Activated naive CD4-positive, alpha-beta T cell treated with anti-CD3 and anti-CD28 coated beads, Interleukin-2, amount 10 ng/mL, durations not matched to agents 7 days and 5 days (primary cell): Measurements from ENCODE around the gene OTULIN.

Experiments
- CTCF ChIA-PET: fragments of 350-600 bp; sonication (Branson Sonifier 250); formaldehyde crosslinking; loops from one replicate; lab custom pipeline; 2021; ENCODE audit warnings: antibody characterized with exemption; lab: Charles Lee
- DNase-seq: peaks from one replicate; pipeline ENCODE4 v3.0.0-alpha.2; 2020
- H3K27ac Mint-ChIP-seq: one replicate; pipeline ENCODE4 v1.8.0; 2021; ENCODE audit warnings: mild to moderate bottlenecking, moderate library complexity, mixed read lengths
- H3K27me3 Mint-ChIP-seq: one replicate; pipeline ENCODE4 v1.8.0; 2021; ENCODE audit warnings: mild to moderate bottlenecking, mixed read lengths
- H3K36me3 Mint-ChIP-seq: one replicate; pipeline ENCODE4 v1.8.0; 2021; ENCODE audit warnings: mixed read lengths
- H3K4me1 Mint-ChIP-seq: one replicate; pipeline ENCODE4 v1.8.0; 2021; ENCODE audit warnings: mixed read lengths
- H3K4me3 Mint-ChIP-seq: one replicate; pipeline ENCODE4 v1.8.0; 2021; ENCODE audit warnings: mild to moderate bottlenecking, moderate library complexity, mixed read lengths
- H3K9me3 Mint-ChIP-seq: one replicate; pipeline ENCODE4 v1.8.0; 2021; ENCODE audit warnings: mixed read lengths

The OTULIN gene

DNA sequence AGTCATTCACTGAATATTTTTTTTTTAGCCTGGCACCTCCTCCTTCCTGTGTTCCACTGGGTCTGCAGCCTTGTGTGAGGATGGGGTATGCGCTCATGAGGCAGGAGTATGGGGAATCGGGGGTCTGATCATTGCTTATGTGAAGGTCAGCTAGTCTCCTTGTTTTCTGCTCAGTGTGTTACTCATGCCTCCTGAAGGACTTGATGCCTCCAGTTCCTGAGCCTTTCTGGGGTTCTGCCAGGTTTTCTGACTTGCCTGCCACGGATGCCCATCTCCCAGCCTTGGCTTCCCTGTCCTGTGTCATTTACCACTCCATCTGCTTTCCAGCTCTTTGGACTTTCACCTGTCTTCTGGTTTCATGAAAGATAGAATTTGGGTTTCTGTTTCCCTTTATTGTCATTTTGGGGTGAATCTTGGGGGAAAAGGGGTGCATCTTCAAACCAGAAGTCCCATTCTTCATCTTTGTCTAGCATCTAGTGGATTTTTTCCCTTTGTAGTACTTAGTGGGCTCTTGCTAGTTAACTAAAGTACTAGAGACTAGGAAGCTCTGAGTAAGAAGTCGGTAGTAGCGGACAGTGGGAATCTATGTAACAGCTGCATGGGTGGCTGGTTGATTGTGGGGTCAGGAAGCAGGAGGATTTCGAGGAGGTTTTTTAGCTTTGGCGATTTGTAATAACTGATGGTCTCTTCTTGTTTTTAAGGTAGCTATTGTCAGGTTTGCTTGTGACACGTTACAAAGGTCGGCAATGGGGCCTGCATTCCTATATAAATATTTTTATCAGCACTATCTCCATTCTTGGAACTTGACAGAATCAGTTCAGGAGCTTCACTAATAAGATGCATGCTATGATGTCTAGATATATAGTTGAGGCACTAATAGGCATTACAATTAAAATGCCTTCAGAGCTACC, 8.2 kb downstream of the OTULIN start:
- no peak overlapping the region for H3K27ac Mint-ChIP-seq
- H3K36me3 Mint-ChIP-seq: peaks cover 48% of the 10 kb centered on the region
- CTCF ChIA-PET: interaction anchor here (1.1 to 1.7 kb wide), 3 partner anchors 10 to 24 kb away, joined by 4 to 6 read pairs (median 6); no protein-coding TSS in a partner anchor
- H3K27me3 Mint-ChIP-seq: no peaks in the 10 kb centered on the region
- H3K9me3 Mint-ChIP-seq: no peaks in the 10 kb centered on the region
- DNase-seq: no peak
- H3K4me3 Mint-ChIP-seq: no peak overlapping the region
- peaks cover 77% of the 10 kb centered on the region for H3K4me1 Mint-ChIP-seq

DNA sequence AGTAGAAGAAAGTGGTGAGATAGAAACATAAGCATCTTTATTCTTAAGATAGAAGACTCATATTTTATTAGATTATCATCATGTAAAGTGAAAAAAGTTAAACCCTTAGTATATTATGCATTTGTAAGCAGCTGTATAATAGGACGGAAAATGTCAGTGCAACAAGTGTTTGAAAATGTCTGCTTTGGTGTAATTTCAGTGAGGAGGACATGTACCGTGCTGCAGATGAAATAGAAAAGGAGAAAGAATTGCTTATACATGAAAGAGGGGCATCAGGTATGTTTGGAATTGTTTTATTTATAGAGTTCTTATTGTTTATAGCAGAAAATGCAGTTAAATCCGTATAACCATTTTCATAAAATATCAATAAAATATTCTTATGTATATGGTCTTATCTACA, 8.9 kb downstream of the OTULIN start:
- Mint-ChIP-seq H3K4me1 (peaks cover 72% of the 10 kb centered on the region), H3K36me3 (peaks cover 48% of the 10 kb centered on the region), H3K4me3 (no peak overlapping the region), H3K27me3 (no peaks in the 10 kb centered on the region), H3K9me3 (no peaks in the 10 kb centered on the region), H3K27ac (no peak overlapping the region)
- DNase-seq: no peak
- CTCF ChIA-PET: interaction anchor here (1.1 to 1.7 kb wide), 2 partner anchors 12 to 24 kb away, joined by 6 read pairs; no protein-coding TSS in a partner anchor

- no peaks in the 10 kb centered on the region for H3K9me3 Mint-ChIP-seq
- H3K4me3 Mint-ChIP-seq: no peak overlapping the region
- peaks cover 52% of the 10 kb centered on the region for H3K36me3 Mint-ChIP-seq
- no peaks in the 10 kb centered on the region for H3K27me3 Mint-ChIP-seq
- peaks cover 59% of the 10 kb centered on the region for H3K4me1 Mint-ChIP-seq
- CTCF ChIA-PET: interaction anchor here (1.2 to 3.2 kb wide), 4 partner anchors 8 to 329 kb away, joined by 3 to 17 read pairs (median 4); no protein-coding TSS in a partner anchor
- no peak for DNase-seq
- H3K27ac Mint-ChIP-seq: peak overlapping the region; percentile 76
Observed at GRCh38 chr5:14674983-14675854, 10.7 kb downstream of the OTULIN start.

DNA sequence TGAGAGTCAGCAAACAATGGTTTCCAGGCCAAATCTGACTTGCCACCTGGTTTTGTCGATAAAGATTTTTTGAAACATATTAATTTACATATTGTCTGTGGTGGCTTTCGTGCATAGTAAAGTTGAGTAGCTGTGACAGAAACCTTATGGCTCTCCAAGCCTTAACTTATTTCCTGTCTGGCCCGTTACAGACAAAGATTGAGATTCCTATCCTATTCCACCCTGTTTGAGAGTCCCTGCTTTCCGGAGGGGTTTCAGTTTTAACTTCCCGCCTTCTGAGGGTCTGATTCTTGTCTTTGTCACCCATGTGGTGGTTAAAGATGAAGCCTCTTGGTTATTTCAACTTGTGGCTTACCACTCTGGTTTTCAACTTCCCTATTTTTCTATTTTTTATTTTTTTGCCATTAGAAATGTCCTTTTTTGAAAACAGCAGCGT, 11.4 kb downstream of the OTULIN start:
- CTCF ChIA-PET: interaction anchor here (1.3 to 3.2 kb wide), 2 partner anchors 9 to 328 kb away, joined by 3 to 17 read pairs; no protein-coding TSS in a partner anchor
- Mint-ChIP-seq H3K27ac (peak overlapping the region; percentile 76), H3K4me1 (peaks cover 54% of the 10 kb centered on the region), H3K27me3 (no peaks in the 10 kb centered on the region), H3K4me3 (peak overlapping the region; percentile 4), H3K9me3 (no peaks in the 10 kb centered on the region), H3K36me3 (peaks cover 55% of the 10 kb centered on the region)
- no peak for DNase-seq

GRCh38 chr5:14676320-14676719, 11.8 kb downstream of the OTULIN start:
- CTCF ChIA-PET: interaction anchor here (1.2 to 3.2 kb wide), 2 partner anchors 9 to 312 kb away, joined by 3 to 17 read pairs; no protein-coding TSS in a partner anchor
- Mint-ChIP-seq H3K4me3 (peak overlapping the region; percentile 4), H3K9me3 (no peaks in the 10 kb centered on the region), H3K4me1 (peaks cover 50% of the 10 kb centered on the region), H3K27me3 (no peaks in the 10 kb centered on the region), H3K36me3 (peaks cover 54% of the 10 kb centered on the region), H3K27ac (peak overlapping the region; percentile 76)
- DNase-seq: no peak

DNA sequence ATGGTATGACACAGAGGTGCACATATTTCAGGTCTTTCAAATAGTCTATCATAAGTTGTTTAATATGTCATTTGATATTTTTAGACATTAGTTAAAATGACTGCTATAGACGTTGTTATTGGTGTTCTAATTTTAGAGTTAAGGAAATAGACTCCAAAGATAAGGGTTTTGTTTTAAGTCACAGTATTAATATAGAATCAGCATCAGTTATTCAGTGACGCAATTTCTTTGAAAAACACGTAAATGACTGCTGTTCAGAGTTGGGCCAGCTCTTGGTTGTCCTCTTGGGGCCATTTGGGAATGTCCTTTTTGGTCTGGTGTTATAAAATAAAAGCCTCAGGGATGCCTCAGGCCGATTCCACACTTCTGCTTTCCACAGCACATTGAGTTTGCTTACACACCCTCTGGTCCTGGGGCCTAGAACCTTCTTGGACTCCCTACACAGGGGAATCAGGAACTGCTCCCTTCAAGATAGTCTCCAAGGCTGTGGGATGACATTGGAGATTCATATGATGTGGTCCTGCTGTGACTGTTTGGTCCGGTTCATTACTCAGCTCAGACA, 14.3 kb downstream of the OTULIN start:
- CTCF ChIA-PET: interaction anchor here (0.8 to 1.3 kb wide), 2 partner anchors 11 to 28 kb away, joined by 3 read pairs; no protein-coding TSS in a partner anchor
- DNase-seq: no peak
- Mint-ChIP-seq H3K27me3 (no peaks in the 10 kb centered on the region), H3K27ac (no peak overlapping the region), H3K4me1 (peaks cover 29% of the 10 kb centered on the region), H3K4me3 (no peak overlapping the region), H3K36me3 (peaks cover 59% of the 10 kb centered on the region), H3K9me3 (no peaks in the 10 kb centered on the region)

GRCh38 chr5:14679595-14679994, 15.1 kb downstream of the OTULIN start:
- Mint-ChIP-seq H3K4me1 (peaks cover 23% of the 10 kb centered on the region), H3K4me3 (no peak overlapping the region), H3K27ac (no peak overlapping the region), H3K27me3 (no peaks in the 10 kb centered on the region), H3K36me3 (peaks cover 57% of the 10 kb centered on the region), H3K9me3 (no peaks in the 10 kb centered on the region)
- no peak for DNase-seq
- CTCF ChIA-PET: interaction anchor here (1.3 kb wide), 1 partner anchor 11 kb away, joined by 3 read pairs; no protein-coding TSS in a partner anchor

DNA sequence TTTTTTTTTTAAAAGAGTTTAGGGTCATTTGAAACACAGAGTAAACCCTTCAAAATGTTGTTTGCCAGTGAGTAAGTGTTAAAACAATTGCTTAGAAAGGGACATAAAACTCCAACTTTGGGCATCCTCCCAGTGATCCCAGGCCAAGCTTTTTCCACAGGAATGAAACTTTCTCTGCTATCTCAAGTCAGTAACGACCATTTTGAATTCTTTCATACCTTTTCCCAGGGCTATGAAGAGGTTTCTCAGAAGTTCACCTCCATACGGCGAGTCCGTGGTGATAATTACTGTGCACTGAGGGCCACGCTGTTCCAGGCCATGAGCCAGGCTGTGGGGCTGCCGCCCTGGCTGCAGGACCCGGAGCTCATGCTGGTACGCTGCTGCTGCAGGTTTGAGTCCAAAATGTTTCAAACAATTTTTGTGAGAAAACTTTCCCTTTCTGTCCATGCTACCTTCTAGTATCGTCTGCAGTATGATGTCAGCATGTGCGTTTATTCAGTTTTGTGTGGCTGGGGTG, 16.8 kb downstream of the OTULIN start:
- Mint-ChIP-seq H3K4me3 (no peak overlapping the region), H3K27ac (no peak overlapping the region), H3K27me3 (no peaks in the 10 kb centered on the region), H3K36me3 (peaks cover 51% of the 10 kb centered on the region), H3K9me3 (no peaks in the 10 kb centered on the region), H3K4me1 (peaks cover 16% of the 10 kb centered on the region)
- no peak for DNase-seq
- CTCF ChIA-PET: no interaction called here

DNA sequence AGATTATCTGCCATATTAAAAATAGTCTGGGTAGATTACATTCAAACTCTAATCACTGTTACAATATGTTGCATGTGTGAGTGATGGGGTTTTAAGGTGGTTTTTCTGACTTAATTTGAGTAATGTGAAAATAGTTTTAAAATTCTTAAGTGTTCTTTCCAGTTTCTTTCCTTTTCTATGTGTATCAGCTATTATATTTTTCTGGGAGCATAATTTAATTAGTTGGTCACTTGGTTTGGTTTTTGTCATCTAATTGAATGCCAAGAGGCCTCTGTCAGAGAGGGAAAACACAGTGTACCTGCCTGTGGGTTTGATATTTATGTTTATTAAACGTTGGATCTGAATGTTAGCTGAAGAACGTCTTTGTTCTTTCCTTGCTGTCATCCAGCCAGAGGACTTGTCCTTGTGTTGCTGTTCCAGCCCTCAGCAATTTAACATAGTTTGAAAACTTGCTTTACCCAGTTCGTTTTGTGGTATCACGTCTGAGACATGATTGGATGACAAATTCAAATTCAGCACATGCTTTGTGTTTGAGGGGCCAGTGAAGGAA, 19.5 kb downstream of the OTULIN start:
- Mint-ChIP-seq H3K4me3 (no peak overlapping the region), H3K27me3 (no peaks in the 10 kb centered on the region), H3K36me3 (peaks cover 60% of the 10 kb centered on the region), H3K27ac (no peak overlapping the region), H3K4me1 (peaks cover 13% of the 10 kb centered on the region), H3K9me3 (no peaks in the 10 kb centered on the region)
- CTCF ChIA-PET: interaction anchor here (1.0 to 4.6 kb wide), 12 partner anchors 8 to 333 kb away, joined by 3 to 31 read pairs (median 4); no protein-coding TSS in a partner anchor
- no peak for DNase-seq

- peak overlapping the region; percentile 40 for H3K27ac Mint-ChIP-seq
- CTCF ChIA-PET: interaction anchor here (1.3 to 4.6 kb wide), 14 partner anchors 9 to 333 kb away, joined by 3 to 31 read pairs (median 6); no protein-coding TSS in a partner anchor
- peaks cover 13% of the 10 kb centered on the region for H3K4me1 Mint-ChIP-seq
- H3K9me3 Mint-ChIP-seq: no peaks in the 10 kb centered on the region
- DNase-seq: no peak
- H3K4me3 Mint-ChIP-seq: no peak overlapping the region
- H3K27me3 Mint-ChIP-seq: no peaks in the 10 kb centered on the region
- H3K36me3 Mint-ChIP-seq: peaks cover 66% of the 10 kb centered on the region
Observed at GRCh38 chr5:14684757-14685156, 20.2 kb downstream of the OTULIN start.

- CTCF ChIA-PET: interaction anchor here (0.7 to 4.6 kb wide), 17 partner anchors 9 to 329 kb away, joined by 3 to 31 read pairs (median 6); no protein-coding TSS in a partner anchor
- peaks cover 13% of the 10 kb centered on the region for H3K4me1 Mint-ChIP-seq
- H3K9me3 Mint-ChIP-seq: no peaks in the 10 kb centered on the region
- no peak overlapping the region for H3K4me3 Mint-ChIP-seq
- peak; percentile 57 for DNase-seq
- no peaks in the 10 kb centered on the region for H3K27me3 Mint-ChIP-seq
- peak overlapping the region; percentile 71 for H3K27ac Mint-ChIP-seq
- H3K36me3 Mint-ChIP-seq: peaks cover 70% of the 10 kb centered on the region
Observed at GRCh38 chr5:14685757-14686156, 21.2 kb downstream of the OTULIN start.

DNA sequence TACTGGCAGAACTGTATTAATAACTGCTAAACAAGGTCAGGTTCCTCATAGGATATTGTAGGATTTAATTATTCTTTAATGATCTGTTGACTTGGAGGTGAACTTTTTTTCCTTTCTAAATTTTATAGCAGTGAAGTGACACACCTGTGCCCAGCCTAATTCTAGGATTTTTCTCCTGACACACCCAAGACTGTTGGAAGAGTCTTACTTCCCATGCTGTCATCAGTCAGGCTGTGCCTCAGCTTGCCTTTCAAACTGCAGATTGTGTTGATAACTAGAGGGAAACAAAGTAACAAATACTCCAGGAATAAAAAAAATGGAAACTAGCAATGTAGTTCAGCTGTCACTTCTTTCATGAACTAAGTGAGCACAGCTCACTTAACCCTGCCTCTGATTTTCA, 22.0 kb downstream of the OTULIN start:
- CTCF ChIA-PET: interaction anchor here (1.6 to 4.6 kb wide), 7 partner anchors 10 to 328 kb away, joined by 3 to 31 read pairs (median 11); no protein-coding TSS in a partner anchor
- H3K27me3 Mint-ChIP-seq: no peaks in the 10 kb centered on the region
- H3K4me1 Mint-ChIP-seq: peaks cover 16% of the 10 kb centered on the region
- peaks cover 72% of the 10 kb centered on the region for H3K36me3 Mint-ChIP-seq
- H3K4me3 Mint-ChIP-seq: no peak overlapping the region
- no peak for DNase-seq
- no peaks in the 10 kb centered on the region for H3K9me3 Mint-ChIP-seq
- H3K27ac Mint-ChIP-seq: no peak overlapping the region
